Skeletal muscle satellite cell (primary cell): ENCODE measurements around the gene ZNRF1.

Source experiments
- H3K27me3 ChIP-seq: 2 replicates; pipeline ENCODE4 v1.7.0; 2013; ENCODE audit warnings: low read length; ENCODE audit not compliant: control insufficient read depth, insufficient read depth
- H3K36me3 ChIP-seq: 2 replicates; pipeline ENCODE4 v1.7.0; 2013; ENCODE audit warnings: mild to moderate bottlenecking, control low read depth, low read length; ENCODE audit not compliant: insufficient read depth
- H3K4me1 ChIP-seq: 2 replicates; pipeline ENCODE4 v1.7.0; 2013; ENCODE audit warnings: low read length; ENCODE audit not compliant: control insufficient read depth, insufficient read depth
- H3K4me2 ChIP-seq: 2 replicates; pipeline ENCODE4 v1.7.0; 2013; ENCODE audit warnings: mild to moderate bottlenecking, low read length
- H3K4me3 ChIP-seq: 2 replicates; pipeline ENCODE4 v1.7.0; 2013; ENCODE audit warnings: low read length
- H3K9ac ChIP-seq: 2 replicates; pipeline ENCODE4 v1.7.0; 2013; ENCODE audit warnings: mild to moderate bottlenecking, low read depth, low read length, moderate library complexity
- H3K9me3 ChIP-seq: replicated peaks from 2 replicates; pipeline ENCODE4 v1.7.0; 2013; ENCODE audit warnings: mild to moderate bottlenecking, control low read depth, low read length

The ZNRF1 gene

DNA sequence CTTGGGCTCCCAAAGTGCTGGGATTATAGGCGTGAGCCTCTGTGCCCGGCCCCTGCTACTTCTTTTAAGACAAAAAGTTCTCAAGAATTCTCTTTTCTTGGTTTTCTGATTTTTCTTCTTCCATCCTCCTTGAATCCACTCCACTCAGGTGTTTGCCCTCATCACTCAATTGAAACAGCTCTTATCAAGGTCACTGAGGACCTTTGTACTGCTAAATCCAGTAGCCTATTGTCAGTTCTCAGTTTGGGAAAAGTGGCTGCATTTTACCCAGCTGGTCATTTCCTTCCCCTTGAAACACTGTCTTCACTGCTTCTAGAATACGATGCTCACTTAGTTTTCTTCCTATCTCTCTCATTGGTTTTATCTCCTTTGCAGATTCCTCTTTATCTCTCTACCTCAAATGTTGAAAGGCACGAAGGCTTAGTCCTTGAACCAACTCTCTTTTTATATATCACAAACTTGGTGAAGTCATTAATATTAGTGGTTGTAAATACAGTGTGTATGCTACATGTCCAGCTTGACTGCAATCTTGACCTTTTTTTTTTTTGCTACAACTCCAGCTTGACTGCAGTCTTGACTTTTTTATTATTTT lies 29.8 kb downstream of the ZNRF1 start:
- peaks cover 50% of the 10 kb centered on the region for H3K4me1 ChIP-seq
- H3K9me3 ChIP-seq, result no peaks in the 10 kb centered on the region
- no peak overlapping the region for H3K4me3 ChIP-seq
- H3K36me3 ChIP-seq, result no peaks in the 10 kb centered on the region
- H3K4me2 ChIP-seq, result no peak overlapping the region
- H3K9ac ChIP-seq, result no peak overlapping the region
- no peaks in the 10 kb centered on the region for H3K27me3 ChIP-seq

DNA sequence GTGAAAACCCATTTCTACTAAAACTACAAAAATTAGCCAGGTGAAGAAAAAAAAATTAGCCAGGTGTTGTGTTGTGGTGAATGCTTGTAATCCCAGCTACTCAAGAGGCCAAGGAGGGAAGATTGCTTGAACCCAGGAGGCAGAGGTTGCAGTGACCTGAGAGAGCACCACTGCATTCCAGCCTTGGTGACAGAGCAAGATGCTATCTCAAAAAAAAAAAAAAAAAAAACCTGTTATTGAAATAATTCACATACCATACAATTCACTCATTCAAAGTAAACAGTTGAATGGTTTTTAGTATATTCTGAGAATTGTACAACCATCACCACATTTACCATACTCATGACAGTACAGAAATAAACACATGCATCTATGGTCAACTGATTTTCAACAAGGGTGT lies 31.0 kb downstream of the ZNRF1 start:
- peaks cover 46% of the 10 kb centered on the region for H3K4me1 ChIP-seq
- H3K4me3 ChIP-seq, result no peak overlapping the region
- H3K4me2 ChIP-seq, result peak overlapping the region; percentile 20
- H3K36me3 ChIP-seq, result no peaks in the 10 kb centered on the region
- no peaks in the 10 kb centered on the region for H3K9me3 ChIP-seq
- H3K9ac ChIP-seq, result no peak overlapping the region
- no peaks in the 10 kb centered on the region for H3K27me3 ChIP-seq

DNA sequence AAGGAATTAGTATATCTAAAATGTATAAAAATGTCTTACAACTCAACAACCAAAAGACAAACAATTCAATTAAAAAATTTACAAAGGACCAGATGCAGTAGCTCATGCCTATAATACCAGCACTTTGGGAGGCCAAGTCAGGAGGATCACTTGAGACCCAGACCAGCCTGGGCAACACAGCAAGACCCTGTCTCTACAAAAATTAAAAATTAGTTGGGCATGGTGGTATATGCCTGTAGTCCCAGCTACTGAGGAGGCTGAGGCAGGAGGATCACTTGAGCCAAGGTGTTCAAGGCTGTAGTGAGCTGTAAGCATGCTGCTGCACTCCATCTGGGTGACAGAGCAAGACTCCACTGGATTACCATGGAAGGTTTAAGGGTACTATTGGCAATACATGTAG lies 33.8 kb downstream of the ZNRF1 start:
- Histone ChIP-seq H3K4me2 (no peak overlapping the region), H3K27me3 (no peaks in the 10 kb centered on the region), H3K9ac (no peak overlapping the region)

DNA sequence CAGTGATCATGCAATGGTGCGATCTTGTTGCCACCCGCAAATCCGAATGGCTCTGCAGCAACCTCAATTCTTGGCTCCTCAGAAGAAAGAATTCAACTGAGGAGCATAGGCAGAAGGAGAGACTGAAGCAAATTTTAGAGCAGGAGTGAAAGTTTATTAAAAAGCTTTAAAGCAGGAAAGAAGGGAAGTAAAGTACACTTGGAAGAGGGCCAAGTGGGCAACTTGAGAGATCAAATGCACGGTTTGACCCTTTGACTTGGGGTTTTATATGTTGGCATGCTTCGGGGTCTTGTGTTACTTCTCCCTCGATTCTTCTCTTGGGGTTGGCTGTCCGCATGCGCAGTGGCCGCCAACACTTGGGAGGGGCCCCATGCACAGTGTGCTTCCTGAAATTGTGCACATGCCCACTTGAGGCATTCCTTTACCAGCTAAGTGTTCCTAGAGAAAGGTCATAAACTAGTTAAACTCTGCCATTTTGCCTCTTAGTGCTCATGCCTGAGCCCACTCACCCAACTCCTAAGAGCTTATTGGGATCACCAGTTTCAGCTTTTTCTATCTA lies 36.7 kb downstream of the ZNRF1 start:
- peaks cover 4% of the 10 kb centered on the region for H3K4me1 ChIP-seq
- no peaks in the 10 kb centered on the region for H3K27me3 ChIP-seq
- no peak overlapping the region for H3K4me3 ChIP-seq
- no peaks in the 10 kb centered on the region for H3K36me3 ChIP-seq
- no peaks in the 10 kb centered on the region for H3K9me3 ChIP-seq
- H3K9ac ChIP-seq, result no peak overlapping the region
- no peak overlapping the region for H3K4me2 ChIP-seq

More for the DNA sequence above, 33.8 kb downstream of the ZNRF1 start:
- H3K9me3 ChIP-seq, result no peaks in the 10 kb centered on the region
- no peak overlapping the region for H3K4me3 ChIP-seq
- no peaks in the 10 kb centered on the region for H3K36me3 ChIP-seq
- peaks cover 23% of the 10 kb centered on the region for H3K4me1 ChIP-seq

DNA sequence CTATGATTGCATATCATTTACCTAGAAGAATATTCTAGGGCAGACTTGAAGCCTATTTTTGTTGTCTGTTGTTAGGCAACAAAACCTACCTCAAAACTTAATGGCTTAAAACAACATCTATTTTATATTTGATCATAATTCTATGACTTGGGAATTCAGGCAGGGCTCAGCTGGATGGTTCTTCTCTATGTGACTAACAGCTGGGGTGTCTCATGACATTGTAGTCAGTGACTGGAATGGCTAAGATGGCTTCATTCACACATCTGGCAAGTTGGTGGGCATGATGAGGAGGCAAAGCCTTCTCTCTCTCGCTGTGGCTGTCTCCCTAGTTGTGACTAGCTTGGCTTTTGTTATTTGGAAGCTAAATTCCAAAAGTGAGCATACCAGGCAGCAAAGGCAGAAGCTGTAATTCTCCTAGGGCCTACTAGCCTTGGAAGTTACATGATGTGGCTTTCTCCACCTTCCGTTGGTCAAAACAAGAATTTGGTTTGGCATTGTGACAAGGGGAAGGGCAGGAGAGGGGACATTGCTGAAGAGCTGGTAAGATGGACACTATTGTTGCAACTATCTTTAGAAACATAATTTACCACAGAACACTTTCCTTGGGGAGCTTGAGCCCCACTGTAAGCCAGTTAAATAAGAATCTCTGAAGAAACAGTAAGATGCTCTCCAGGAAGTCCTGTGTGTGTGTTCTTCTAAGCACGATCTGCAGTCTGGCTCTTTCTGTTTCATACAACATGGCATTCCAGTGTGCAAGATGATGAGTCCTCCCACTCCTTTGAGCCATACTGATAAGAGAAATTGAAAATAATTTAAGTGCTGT lies 39.4 kb downstream of the ZNRF1 start:
- Histone ChIP-seq H3K4me2 (no peak overlapping the region), H3K36me3 (no peaks in the 10 kb centered on the region), H3K27me3 (no peaks in the 10 kb centered on the region), H3K4me3 (no peak overlapping the region), H3K9ac (no peak overlapping the region), H3K9me3 (no peaks in the 10 kb centered on the region), H3K4me1 (no peaks in the 10 kb centered on the region)

DNA sequence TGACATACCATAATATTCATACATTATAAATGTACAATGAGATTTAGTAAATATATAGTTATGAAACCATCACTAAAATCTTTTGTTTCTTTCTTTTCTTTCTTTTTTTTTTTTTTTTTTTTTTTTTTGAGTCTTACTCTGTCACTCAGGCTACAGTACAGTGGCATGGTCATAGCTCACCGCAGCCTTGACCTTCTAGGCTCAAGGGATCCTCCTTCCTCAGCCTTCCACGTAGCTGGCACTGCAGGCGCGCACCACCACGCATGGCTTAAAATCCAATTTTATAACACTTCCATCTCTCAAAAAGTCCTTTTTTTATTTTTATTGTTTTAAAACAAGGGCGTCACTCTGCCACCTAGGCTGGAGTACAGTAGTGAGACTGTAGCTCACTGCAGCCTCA lies 41.1 kb downstream of the ZNRF1 start:
- H3K4me2 ChIP-seq, result no peak overlapping the region
- no peaks in the 10 kb centered on the region for H3K27me3 ChIP-seq
- no peak overlapping the region for H3K4me3 ChIP-seq
- peaks cover 5% of the 10 kb centered on the region for H3K4me1 ChIP-seq
- no peaks in the 10 kb centered on the region for H3K36me3 ChIP-seq
- H3K9me3 ChIP-seq, result no peaks in the 10 kb centered on the region
- no peak overlapping the region for H3K9ac ChIP-seq

DNA sequence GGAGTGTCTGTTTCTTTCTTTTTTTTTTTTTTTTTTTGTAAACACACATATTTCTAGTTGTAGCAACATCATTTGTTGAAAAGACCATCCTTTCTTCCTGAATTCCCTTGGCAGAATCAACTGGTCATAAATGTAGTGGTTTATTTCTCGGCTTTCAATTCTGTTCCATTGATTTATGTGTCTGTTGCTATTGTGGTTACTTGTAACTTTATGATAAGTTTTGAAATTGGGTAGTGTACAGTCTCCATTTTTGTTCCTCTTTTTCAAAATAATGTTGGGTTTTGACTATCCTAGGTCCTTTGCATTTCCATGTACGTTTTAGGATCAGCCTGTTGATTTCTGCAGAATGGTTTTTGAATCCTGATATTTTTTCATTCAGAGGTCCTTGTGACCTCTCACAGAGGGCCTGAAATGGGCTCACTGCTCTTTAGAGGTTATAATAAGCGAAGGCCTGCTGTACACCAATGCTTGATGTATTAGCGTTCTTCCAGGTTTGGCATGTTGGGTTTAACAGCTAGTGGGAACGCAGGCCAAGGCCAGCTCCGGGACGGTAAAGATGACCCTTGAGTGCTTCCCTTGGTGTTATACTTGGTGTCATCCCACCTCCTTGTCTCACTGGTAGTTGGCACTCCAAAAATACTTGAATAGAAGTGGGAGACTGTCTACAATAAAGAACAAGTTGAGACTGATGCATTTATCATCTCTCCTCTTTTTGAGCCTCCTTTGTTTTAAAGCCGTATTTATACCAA lies 43.8 kb downstream of the ZNRF1 start:
- Histone ChIP-seq H3K27me3 (no peaks in the 10 kb centered on the region), H3K9me3 (no peaks in the 10 kb centered on the region)

DNA sequence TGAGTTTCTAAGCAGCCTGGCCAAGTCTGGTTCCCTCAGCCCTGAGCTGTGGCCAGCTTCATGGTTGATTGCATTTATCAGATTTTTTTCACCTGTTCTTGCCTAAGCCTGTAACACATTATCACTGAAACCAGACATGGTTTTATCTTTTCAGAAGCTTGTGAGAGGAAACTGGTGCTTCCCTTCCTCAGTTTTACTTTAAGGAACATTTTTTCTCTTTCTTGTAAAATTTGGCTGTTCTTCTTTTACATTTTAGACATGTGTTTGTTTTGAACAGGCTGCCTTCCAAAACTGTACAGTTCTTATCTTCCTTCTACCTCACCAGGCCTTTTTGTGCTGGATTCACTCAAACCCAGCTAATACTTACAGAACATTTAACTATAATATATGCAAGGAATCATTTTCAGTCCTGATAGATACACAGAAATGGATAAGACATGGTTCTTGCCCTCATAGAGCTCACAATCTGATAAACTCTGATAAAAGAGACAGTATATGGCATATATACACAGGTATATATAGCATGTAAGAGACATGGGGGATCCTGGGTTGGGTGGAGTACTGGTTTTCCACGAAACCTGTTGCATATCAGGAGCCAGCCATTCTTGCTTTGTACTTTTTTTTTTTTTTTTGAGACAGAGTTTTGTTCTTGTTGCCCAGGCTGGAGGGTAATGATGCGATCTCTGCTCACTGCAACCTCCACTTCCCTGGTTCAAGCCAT lies 44.5 kb downstream of the ZNRF1 start:
- no peak overlapping the region for H3K4me3 ChIP-seq

More for the DNA sequence above, 43.8 kb downstream of the ZNRF1 start:
- Histone ChIP-seq H3K4me3 (no peak overlapping the region), H3K4me2 (no peak overlapping the region), H3K9ac (no peak overlapping the region), H3K36me3 (no peaks in the 10 kb centered on the region), H3K4me1 (peaks cover 13% of the 10 kb centered on the region)

DNA sequence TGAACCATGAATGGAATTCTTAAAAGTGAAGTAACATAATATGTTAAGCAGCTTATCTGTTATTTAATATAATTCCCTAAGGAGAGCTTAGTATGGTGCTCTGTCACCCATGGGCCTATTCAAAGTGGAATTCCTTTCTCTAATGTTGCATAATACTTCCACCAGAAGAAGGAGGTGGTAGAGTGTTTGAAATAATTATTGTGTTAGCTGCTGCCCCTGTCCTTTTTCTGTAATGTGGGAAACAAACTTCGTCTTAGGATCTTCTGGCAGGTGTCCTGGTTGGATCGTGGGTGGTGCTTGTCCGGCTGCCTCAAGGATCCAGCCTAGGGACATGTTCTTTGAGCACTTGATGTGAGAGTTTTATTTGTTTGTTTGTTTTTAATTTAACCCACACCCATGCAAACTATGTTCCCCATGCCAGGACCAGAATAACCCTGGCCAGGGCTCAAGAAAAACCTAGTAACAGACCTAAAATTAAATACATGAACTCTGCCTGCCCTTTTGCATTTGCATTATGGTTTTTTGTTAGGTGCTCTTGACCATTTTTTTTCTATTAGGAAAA lies 46.1 kb downstream of the ZNRF1 start:
- H3K36me3 ChIP-seq, result no peaks in the 10 kb centered on the region
- peaks cover 13% of the 10 kb centered on the region for H3K4me1 ChIP-seq
- no peak overlapping the region for H3K4me3 ChIP-seq
- no peaks in the 10 kb centered on the region for H3K27me3 ChIP-seq
- H3K9me3 ChIP-seq, result no peaks in the 10 kb centered on the region
- no peak overlapping the region for H3K9ac ChIP-seq
- H3K4me2 ChIP-seq, result peak overlapping the region; percentile 4

More for the DNA sequence above, 44.5 kb downstream of the ZNRF1 start:
- Histone ChIP-seq H3K9me3 (no peaks in the 10 kb centered on the region), H3K9ac (no peak overlapping the region), H3K27me3 (no peaks in the 10 kb centered on the region), H3K4me1 (peaks cover 13% of the 10 kb centered on the region), H3K4me2 (no peak overlapping the region), H3K36me3 (no peaks in the 10 kb centered on the region)

DNA sequence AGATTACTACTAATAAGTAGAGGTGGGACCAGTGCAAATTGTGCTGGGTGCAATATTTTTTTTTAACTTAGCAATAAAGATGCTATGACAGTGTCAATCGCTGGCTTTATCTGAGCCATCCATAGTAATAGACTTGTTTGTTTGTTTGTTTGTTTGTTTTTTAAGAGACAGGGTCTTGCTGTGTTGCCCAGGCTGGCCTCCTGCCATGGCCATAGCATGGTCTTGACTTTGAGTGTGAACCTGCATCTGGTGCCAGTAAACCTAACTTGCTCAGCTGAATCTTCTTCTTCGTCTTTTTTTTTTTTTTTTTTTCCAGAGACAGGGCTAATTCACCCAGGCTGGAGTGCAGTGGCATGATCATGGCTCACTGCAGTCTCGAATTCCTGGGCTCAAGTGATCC lies 46.6 kb downstream of the ZNRF1 start:
- Histone ChIP-seq H3K27me3 (no peaks in the 10 kb centered on the region), H3K4me1 (peaks cover 13% of the 10 kb centered on the region), H3K9me3 (no peaks in the 10 kb centered on the region)

DNA sequence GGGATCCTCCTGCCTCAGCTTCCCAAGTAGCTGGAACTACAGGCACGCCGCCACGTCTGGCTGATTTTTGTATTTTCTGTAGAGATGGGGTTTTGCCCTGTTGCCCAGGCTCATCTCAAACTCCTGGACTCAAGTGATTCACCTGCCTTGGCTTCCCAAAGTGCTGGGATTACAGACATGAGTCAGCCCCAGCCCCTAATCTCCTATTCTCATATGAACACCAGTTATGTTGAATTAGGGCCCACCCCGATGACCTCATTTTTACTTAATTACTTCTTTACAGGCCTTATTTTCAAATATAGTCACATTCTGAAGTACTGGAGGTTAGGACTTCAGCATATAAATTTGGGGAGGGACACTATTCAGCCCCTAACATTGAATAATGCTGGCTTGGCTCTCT lies 49.2 kb downstream of the ZNRF1 start:
- Histone ChIP-seq H3K4me2 (no peak overlapping the region), H3K27me3 (no peaks in the 10 kb centered on the region), H3K36me3 (no peaks in the 10 kb centered on the region), H3K4me3 (no peak overlapping the region), H3K9me3 (no peaks in the 10 kb centered on the region), H3K4me1 (peaks cover 13% of the 10 kb centered on the region), H3K9ac (no peak overlapping the region)

More for the DNA sequence above, 46.6 kb downstream of the ZNRF1 start:
- Histone ChIP-seq H3K4me2 (peak overlapping the region; percentile 4), H3K36me3 (no peaks in the 10 kb centered on the region), H3K4me3 (no peak overlapping the region), H3K9ac (no peak overlapping the region)
